ENCODE data around the gene MRPS18B. TPM values are rescaled to one million over a fixed set of nuclear protein-coding genes. Genes with fewer than 3 reads are reported as not detected.
A peak's percentile ranks its signal among the peaks of the same experiment; 100 is the strongest.

MRPS18B gene
- total RNA-seq, 1 experiment from 2014 or later, result 119 TPM

GRCh38 chr6:30641048-30641447 is 23.4 kb downstream of the MRPS18B start:
- DNase-seq, result no peak

GRCh38 chr6:30643656-30644055 is 26.0 kb downstream of the MRPS18B start:
- Histone ChIP-seq H3K4me1 (ENCODE audit: low read length) (peaks cover 19% of the 10 kb centered on the region), H3K36me3 (ENCODE audit: insufficient read depth, low read length) (no peaks in the 10 kb centered on the region), H3K4me2 (ENCODE audit: low read depth, low read length, poor library complexity, severe bottlenecking) (no peak overlapping the region), H2AFZ (ENCODE audit: low read length) (no peak overlapping the region), H3K4me3 (ENCODE audit: low read length) (no peak overlapping the region), H3K79me2 (ENCODE audit: low read length) (peaks cover 43% of the 10 kb centered on the region), H3K27ac (ENCODE audit: low read length) (no peak overlapping the region), H3K9me3 (ENCODE audit: low read length) (no peaks in the 10 kb centered on the region), H4K20me1 (ENCODE audit: insufficient read depth, low read depth, low read length) (peaks cover 8% of the 10 kb centered on the region; the same call in 1 of the 2 replicates), H3K27me3 (ENCODE audit: low read length) (no peaks in the 10 kb centered on the region), H3K9ac (ENCODE audit: low read length) (no peak overlapping the region), H3K9me2 (replicated peaks; ENCODE audit: insufficient read depth, low read length) (no peaks in the 10 kb centered on the region)
- DNase-seq, result no peak

More at GRCh38 chr6:30641048-30641447, 23.4 kb downstream of the MRPS18B start:
- Histone ChIP-seq H3K4me3 (ENCODE audit: low read length) (no peak overlapping the region), H3K9me3 (ENCODE audit: low read length) (no peaks in the 10 kb centered on the region), H3K4me1 (ENCODE audit: low read length) (peaks cover 8% of the 10 kb centered on the region), H4K20me1 (ENCODE audit: insufficient read depth, low read depth, low read length) (peaks cover 5% of the 10 kb centered on the region; the same call in 1 of the 2 replicates), H3K79me2 (ENCODE audit: low read length) (peaks cover 23% of the 10 kb centered on the region), H3K36me3 (ENCODE audit: insufficient read depth, low read length) (no peaks in the 10 kb centered on the region), H3K4me2 (ENCODE audit: low read depth, low read length, poor library complexity, severe bottlenecking) (no peak overlapping the region), H3K27me3 (ENCODE audit: low read length) (no peaks in the 10 kb centered on the region), H2AFZ (ENCODE audit: low read length) (no peak overlapping the region), H3K27ac (ENCODE audit: low read length) (no peak overlapping the region), H3K9ac (ENCODE audit: low read length) (no peak overlapping the region), H3K9me2 (replicated peaks; ENCODE audit: insufficient read depth, low read length) (no peaks in the 10 kb centered on the region)

GRCh38 chr6:30644769-30645168 is 27.1 kb downstream of the MRPS18B start:
- H3K27ac ChIP-seq (ENCODE audit: low read length), result no peak overlapping the region
- 0 out of 2 replicates have a peak overlapping the region, but pooled peaks have one; percentile 14 for H3K9ac ChIP-seq (ENCODE audit: low read length)
- H3K4me3 ChIP-seq (ENCODE audit: low read length), result no peak overlapping the region
- no peaks in the 10 kb centered on the region for H3K9me3 ChIP-seq (ENCODE audit: low read length)
- no peaks in the 10 kb centered on the region for H3K9me2 ChIP-seq (replicated peaks; ENCODE audit: insufficient read depth, low read length)
- H3K4me1 ChIP-seq (ENCODE audit: low read length), result peaks cover 19% of the 10 kb centered on the region
- no peak for DNase-seq
- H2AFZ ChIP-seq (ENCODE audit: low read length), result no peak overlapping the region
- H3K36me3 ChIP-seq (ENCODE audit: insufficient read depth, low read length), result no peaks in the 10 kb centered on the region
- no peak overlapping the region for H3K4me2 ChIP-seq (ENCODE audit: low read depth, low read length, poor library complexity, severe bottlenecking)
- no peaks in the 10 kb centered on the region for H3K27me3 ChIP-seq (ENCODE audit: low read length)
- H4K20me1 ChIP-seq (ENCODE audit: insufficient read depth, low read depth, low read length), result peaks cover 8% of the 10 kb centered on the region; the same call in 1 of the 2 replicates
- peaks cover 53% of the 10 kb centered on the region for H3K79me2 ChIP-seq (ENCODE audit: low read length)

GRCh38 chr6:30645989-30646388 is 28.3 kb downstream of the MRPS18B start:
- Histone ChIP-seq H3K9me3 (ENCODE audit: low read length) (no peaks in the 10 kb centered on the region), H3K27me3 (ENCODE audit: low read length) (no peaks in the 10 kb centered on the region), H4K20me1 (ENCODE audit: insufficient read depth, low read depth, low read length) (peaks cover 8% of the 10 kb centered on the region; the same call in 1 of the 2 replicates), H3K4me1 (ENCODE audit: low read length) (peaks cover 19% of the 10 kb centered on the region), H3K9ac (ENCODE audit: low read length) (peak overlapping the region; percentile 50), H3K4me3 (ENCODE audit: low read length) (peak overlapping the region; percentile 85; the same call in 1 of the 2 replicates), H3K9me2 (replicated peaks; ENCODE audit: insufficient read depth, low read length) (no peaks in the 10 kb centered on the region), H3K79me2 (ENCODE audit: low read length) (peaks cover 54% of the 10 kb centered on the region), H3K36me3 (ENCODE audit: insufficient read depth, low read length) (no peaks in the 10 kb centered on the region), H3K4me2 (ENCODE audit: low read depth, low read length, poor library complexity, severe bottlenecking) (peak overlapping the region; percentile 89), H3K27ac (ENCODE audit: low read length) (no peak overlapping the region), H2AFZ (ENCODE audit: low read length) (no peak overlapping the region)
- no peak for DNase-seq

- H3K4me3 ChIP-seq (ENCODE audit: low read length), result peak within 1 kb of the TSS; percentile 85
- peak within 1 kb of the TSS; percentile 79 for H3K27ac ChIP-seq (ENCODE audit: low read length)
- H3K9ac ChIP-seq (ENCODE audit: low read length), result peak within 1 kb of the TSS; percentile 96
- peak within 1 kb of the TSS; percentile 89 for H3K4me2 ChIP-seq (ENCODE audit: low read depth, low read length, poor library complexity, severe bottlenecking)
- H2AFZ ChIP-seq (ENCODE audit: low read length), result peak within 1 kb of the TSS; percentile 94
- H3K79me2 ChIP-seq (ENCODE audit: low read length), result peaks cover 54% of the 10 kb centered on the region
- no peaks in the 10 kb centered on the region; the same call in 1 of the 2 replicates for H3K36me3 ChIP-seq (ENCODE audit: insufficient read depth, low read length)
- no peaks in the 10 kb centered on the region for H3K9me3 ChIP-seq (ENCODE audit: low read length)
- H3K4me1 ChIP-seq (ENCODE audit: low read length), result peaks cover 19% of the 10 kb centered on the region
- H3K9me2 ChIP-seq (replicated peaks; ENCODE audit: insufficient read depth, low read length), result no peaks in the 10 kb centered on the region
- DNase-seq, result peak; percentile 97
- no peaks in the 10 kb centered on the region for H3K27me3 ChIP-seq (ENCODE audit: low read length)
- peaks cover 8% of the 10 kb centered on the region; the same call in 1 of the 2 replicates for H4K20me1 ChIP-seq (ENCODE audit: insufficient read depth, low read depth, low read length)
Measured at GRCh38 chr6:30646450-30647241, 29.0 kb downstream of the MRPS18B start, which contains the start of gene C6orf136. Gene C6orf136, plus strand, starts transcription at chr6:30647133. Its CDS starts 99 bp downstream, at chr6:30647232.

GRCh38 chr6:30647242-30648116 is 29.8 kb downstream of the MRPS18B start:
- peak; percentile 91 for DNase-seq
- peaks cover 4% of the 10 kb centered on the region; the same call in 1 of the 2 replicates for H3K36me3 ChIP-seq (ENCODE audit: insufficient read depth, low read length)
- H3K4me1 ChIP-seq (ENCODE audit: low read length), result peaks cover 19% of the 10 kb centered on the region
- peak overlapping the region; percentile 94 for H2AFZ ChIP-seq (ENCODE audit: low read length)
- H3K4me2 ChIP-seq (ENCODE audit: low read depth, low read length, poor library complexity, severe bottlenecking), result peak overlapping the region; percentile 89
- peak overlapping the region; percentile 79 for H3K27ac ChIP-seq (ENCODE audit: low read length)
- H4K20me1 ChIP-seq (ENCODE audit: insufficient read depth, low read depth, low read length), result peaks cover 8% of the 10 kb centered on the region; the same call in 1 of the 2 replicates
- peaks cover 54% of the 10 kb centered on the region for H3K79me2 ChIP-seq (ENCODE audit: low read length)
- no peaks in the 10 kb centered on the region for H3K9me3 ChIP-seq (ENCODE audit: low read length)
- H3K9ac ChIP-seq (ENCODE audit: low read length), result peak overlapping the region; percentile 96
- H3K27me3 ChIP-seq (ENCODE audit: low read length), result no peaks in the 10 kb centered on the region
- H3K4me3 ChIP-seq (ENCODE audit: low read length), result peak overlapping the region; percentile 85
- no peaks in the 10 kb centered on the region for H3K9me2 ChIP-seq (replicated peaks; ENCODE audit: insufficient read depth, low read length)

- Histone ChIP-seq H3K9me3 (ENCODE audit: low read length) (no peaks in the 10 kb centered on the region), H3K4me3 (ENCODE audit: low read length) (no peak overlapping the region), H4K20me1 (ENCODE audit: insufficient read depth, low read depth, low read length) (0 out of 2 replicates have a peak, but pooled peaks cover 3% of the 10 kb centered on the region), H3K36me3 (ENCODE audit: insufficient read depth, low read length) (peaks cover 17% of the 10 kb centered on the region), H3K79me2 (ENCODE audit: low read length) (peaks cover 30% of the 10 kb centered on the region), H3K27me3 (ENCODE audit: low read length) (no peaks in the 10 kb centered on the region), H3K9ac (ENCODE audit: low read length) (no peak overlapping the region), H2AFZ (ENCODE audit: low read length) (no peak overlapping the region), H3K4me1 (ENCODE audit: low read length) (peaks cover 12% of the 10 kb centered on the region), H3K4me2 (ENCODE audit: low read depth, low read length, poor library complexity, severe bottlenecking) (no peak overlapping the region), H3K27ac (ENCODE audit: low read length) (no peak overlapping the region), H3K9me2 (replicated peaks; ENCODE audit: insufficient read depth, low read length) (no peaks in the 10 kb centered on the region)
- no peak for DNase-seq
Measured at GRCh38 chr6:30651143-30651542, 33.5 kb downstream of the MRPS18B start.

Measured in Karpas-422 (cell line).